Measurements from ENCODE around the gene APBB2.

APBB2 gene

DNA sequence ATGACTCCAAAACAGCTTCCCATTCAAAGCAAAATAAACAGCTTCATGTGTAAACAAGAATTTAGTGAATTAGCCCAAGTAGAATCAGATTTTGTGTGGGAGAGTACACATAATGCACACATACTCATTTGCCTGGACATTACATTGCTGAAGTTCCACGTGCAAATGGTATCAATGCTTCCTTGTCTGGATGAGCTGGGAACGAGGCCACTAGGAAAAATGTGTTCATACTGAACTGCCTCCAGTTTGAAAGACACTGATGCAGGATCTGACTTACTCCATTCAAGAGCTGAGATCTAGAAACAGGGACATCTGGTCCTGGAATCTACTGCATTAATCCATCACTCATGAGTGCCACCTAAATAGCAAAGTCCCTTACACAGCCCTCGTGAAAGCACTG, 228.0 kb downstream of the APBB2 start:
- Histone ChIP-seq H3K36me3 (no peaks in the 10 kb centered on the region), H3K27me3 (no peaks in the 10 kb centered on the region), H3K9me3 (no peaks in the 10 kb centered on the region), H3K4me1 (ENCODE audit: control insufficient read depth in 1 of 2, insufficient read depth in 1 of 2, low read depth in 1 of 2, low read length in 1 of 2) (peaks cover 0 to 6% of the 10 kb centered on the region in 2 experiments), H3K27ac (no peak overlapping the region), H3K4me3 (ENCODE audit: low read depth in 1 of 2, low read length in 1 of 2) (no peak overlapping the region)
- TF ChIP-seq, protein P1, sequence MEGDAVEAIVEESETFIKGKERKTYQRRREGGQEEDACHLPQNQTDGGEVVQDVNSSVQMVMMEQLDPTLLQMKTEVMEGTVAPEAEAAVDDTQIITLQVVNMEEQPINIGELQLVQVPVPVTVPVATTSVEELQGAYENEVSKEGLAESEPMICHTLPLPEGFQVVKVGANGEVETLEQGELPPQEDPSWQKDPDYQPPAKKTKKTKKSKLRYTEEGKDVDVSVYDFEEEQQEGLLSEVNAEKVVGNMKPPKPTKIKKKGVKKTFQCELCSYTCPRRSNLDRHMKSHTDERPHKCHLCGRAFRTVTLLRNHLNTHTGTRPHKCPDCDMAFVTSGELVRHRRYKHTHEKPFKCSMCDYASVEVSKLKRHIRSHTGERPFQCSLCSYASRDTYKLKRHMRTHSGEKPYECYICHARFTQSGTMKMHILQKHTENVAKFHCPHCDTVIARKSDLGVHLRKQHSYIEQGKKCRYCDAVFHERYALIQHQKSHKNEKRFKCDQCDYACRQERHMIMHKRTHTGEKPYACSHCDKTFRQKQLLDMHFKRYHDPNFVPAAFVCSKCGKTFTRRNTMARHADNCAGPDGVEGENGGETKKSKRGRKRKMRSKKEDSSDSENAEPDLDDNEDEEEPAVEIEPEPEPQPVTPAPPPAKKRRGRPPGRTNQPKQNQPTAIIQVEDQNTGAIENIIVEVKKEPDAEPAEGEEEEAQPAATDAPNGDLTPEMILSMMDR (IDR thresholded peaks at IDR 0.05) = no peak

DNA sequence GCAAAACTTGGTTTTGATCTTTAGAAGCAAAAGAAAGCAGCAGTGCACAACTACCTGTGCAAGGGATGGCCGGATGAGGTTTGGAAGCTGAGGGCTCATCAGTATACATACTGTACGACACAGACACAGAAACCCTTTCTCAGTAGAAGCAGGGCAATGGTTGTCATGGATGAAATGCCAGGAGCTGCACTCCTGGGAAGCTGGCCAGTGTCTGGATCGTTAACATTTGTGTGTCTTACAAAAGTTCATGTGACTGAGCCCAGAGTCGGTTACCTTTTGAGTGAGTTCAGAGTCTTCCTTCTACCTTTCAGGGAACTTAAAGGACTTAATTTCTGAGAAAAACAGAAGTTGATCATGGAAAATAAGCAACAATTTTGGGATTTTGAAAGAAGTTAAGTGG, 230.3 kb downstream of the APBB2 start:
- Histone ChIP-seq H3K4me1 (ENCODE audit: control insufficient read depth in 1 of 2, insufficient read depth in 1 of 2, low read depth in 1 of 2, low read length in 1 of 2) (no peaks in the 10 kb centered on the region), H3K9me3 (no peaks in the 10 kb centered on the region)
- TF ChIP-seq, protein P1 (IDR thresholded peaks at IDR 0.05) = no peak

DNA sequence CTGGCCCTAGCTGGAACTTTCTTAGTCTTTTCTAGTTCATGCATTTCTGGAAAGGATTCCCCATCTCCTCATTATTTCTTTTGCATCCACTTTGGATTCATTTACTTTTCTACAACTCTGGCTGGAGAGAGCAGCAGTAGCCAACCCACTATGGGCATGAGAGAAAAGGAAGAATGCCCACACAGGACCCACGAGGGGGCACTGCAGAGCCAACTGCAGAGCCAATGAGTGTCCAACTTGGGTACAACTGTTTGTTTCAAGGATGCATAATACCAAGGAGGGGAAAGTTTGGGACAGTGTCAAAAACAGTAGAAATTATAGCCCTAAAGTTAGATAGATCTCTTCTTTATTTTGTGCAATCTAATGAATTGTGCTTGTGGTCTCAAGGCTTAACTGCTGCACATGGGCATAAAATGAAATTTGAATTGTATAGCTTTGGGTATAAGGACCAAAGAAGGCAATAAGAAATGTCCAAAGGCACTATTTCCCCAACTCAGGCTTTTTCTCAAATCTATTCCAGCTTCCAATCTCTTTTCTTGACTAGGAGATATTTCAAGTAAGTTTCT, 233.9 kb downstream of the APBB2 start:
- no peak overlapping the region for H3K4me3 ChIP-seq (ENCODE audit: low read depth in 1 of 2, low read length in 1 of 2)
- TF ChIP-seq, protein P1 (IDR thresholded peaks at IDR 0.05) = no peak
- no peaks in the 10 kb centered on the region for H3K36me3 ChIP-seq
- no peaks in the 10 kb centered on the region for H3K4me1 ChIP-seq (ENCODE audit: control insufficient read depth in 1 of 2, insufficient read depth in 1 of 2, low read depth in 1 of 2, low read length in 1 of 2)
- H3K27ac ChIP-seq = no peak overlapping the region
- no peaks in the 10 kb centered on the region for H3K9me3 ChIP-seq
- H3K27me3 ChIP-seq = no peaks in the 10 kb centered on the region

More for the DNA sequence above, 230.3 kb downstream of the APBB2 start:
- Histone ChIP-seq H3K27me3 (no peaks in the 10 kb centered on the region), H3K36me3 (no peaks in the 10 kb centered on the region), H3K4me3 (ENCODE audit: low read depth in 1 of 2, low read length in 1 of 2) (no peak overlapping the region), H3K27ac (no peak overlapping the region)

DNA sequence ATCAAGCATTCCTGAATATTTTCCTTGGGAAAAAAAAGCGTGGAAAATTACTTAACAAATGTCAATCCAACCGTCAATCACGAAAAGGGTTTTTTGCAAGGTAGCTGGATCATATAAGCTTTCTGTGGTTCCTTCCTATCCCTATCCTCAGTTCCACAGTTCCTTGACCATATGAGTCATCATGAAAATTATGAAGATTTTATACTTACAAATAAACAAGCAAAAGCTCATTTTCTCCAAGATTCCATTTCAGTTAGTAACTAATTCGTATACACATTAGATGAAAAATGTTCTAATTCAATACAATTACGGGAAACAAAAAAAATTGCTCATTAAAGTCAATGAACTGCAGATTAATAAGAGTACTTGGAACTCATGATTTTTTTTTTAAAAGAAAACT, 235.8 kb downstream of the APBB2 start:
- Histone ChIP-seq H3K27ac (no peak overlapping the region), H3K9me3 (no peaks in the 10 kb centered on the region), H3K4me3 (ENCODE audit: low read depth in 1 of 2, low read length in 1 of 2) (no peak overlapping the region), H3K4me1 (ENCODE audit: control insufficient read depth in 1 of 2, insufficient read depth in 1 of 2, low read depth in 1 of 2, low read length in 1 of 2) (no peaks in the 10 kb centered on the region), H3K36me3 (no peaks in the 10 kb centered on the region), H3K27me3 (no peaks in the 10 kb centered on the region)
- TF ChIP-seq, protein P1 (IDR thresholded peaks at IDR 0.05) = no peak

DNA sequence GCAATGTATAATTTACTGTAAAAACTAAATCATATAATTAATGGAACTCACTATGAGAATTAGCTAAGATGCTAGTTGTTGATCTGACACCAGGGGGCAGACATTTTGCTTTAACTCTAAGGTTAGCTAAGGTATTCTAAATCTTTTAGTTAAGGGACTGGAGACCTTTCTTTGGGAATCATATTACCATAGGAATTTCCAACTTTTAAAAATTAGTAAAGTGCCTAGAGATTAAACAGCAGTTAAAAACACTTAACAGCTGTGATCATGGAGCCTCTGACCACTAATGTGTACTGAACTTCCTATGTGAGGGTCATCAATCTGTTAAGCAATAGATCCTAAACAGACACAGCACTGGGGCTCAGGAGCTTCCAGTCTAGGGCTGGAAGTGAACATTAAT, 238.0 kb downstream of the APBB2 start:
- H3K27ac ChIP-seq = no peak overlapping the region
- TF ChIP-seq, protein P1 (IDR thresholded peaks at IDR 0.05) = no peak
- no peak overlapping the region for H3K4me3 ChIP-seq (ENCODE audit: low read depth in 1 of 2, low read length in 1 of 2)

DNA sequence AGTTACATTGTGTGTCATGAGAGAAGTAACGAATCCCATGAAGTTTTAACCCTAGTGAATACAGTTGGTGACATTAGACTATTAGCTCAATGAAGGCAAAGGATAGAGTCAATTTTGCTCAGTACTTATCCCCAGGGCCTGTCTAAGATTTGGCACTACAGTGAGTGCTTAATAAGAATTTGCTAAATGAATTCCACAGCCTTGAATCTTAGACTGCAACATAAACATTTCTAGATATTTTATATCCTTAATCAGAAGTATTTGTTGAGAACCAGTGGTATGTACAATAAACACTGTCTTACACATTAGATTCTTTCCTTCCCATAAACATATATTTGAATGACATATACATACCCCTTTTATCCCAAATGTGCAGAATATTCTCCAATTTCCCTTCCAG, 241.6 kb downstream of the APBB2 start:
- Histone ChIP-seq H3K36me3 (no peaks in the 10 kb centered on the region), H3K4me3 (ENCODE audit: low read depth in 1 of 2, low read length in 1 of 2) (no peak overlapping the region), H3K9me3 (no peaks in the 10 kb centered on the region), H3K27me3 (no peaks in the 10 kb centered on the region), H3K4me1 (ENCODE audit: control insufficient read depth in 1 of 2, insufficient read depth in 1 of 2, low read depth in 1 of 2, low read length in 1 of 2) (peaks cover 0 to 9% of the 10 kb centered on the region in 2 experiments), H3K27ac (no peak overlapping the region)
- TF ChIP-seq, protein P1 (IDR thresholded peaks at IDR 0.05) = no peak

More for the DNA sequence above, 238.0 kb downstream of the APBB2 start:
- Histone ChIP-seq H3K9me3 (no peaks in the 10 kb centered on the region), H3K4me1 (ENCODE audit: control insufficient read depth in 1 of 2, insufficient read depth in 1 of 2, low read depth in 1 of 2, low read length in 1 of 2) (no peaks in the 10 kb centered on the region), H3K27me3 (no peaks in the 10 kb centered on the region), H3K36me3 (no peaks in the 10 kb centered on the region)

All from neutrophil (primary cell).